GM21737 (cell line): ENCODE results near the gene PTPRC.
A peak's percentile ranks its signal among the peaks of the same experiment; 100 is the strongest.

Experiments used
- ATAC-seq: cut with Tn5 transposase; IDR thresholded peaks from one replicate; pipeline ENCODE4 v1.9.1; 2021; ENCODE audit warnings: mild to moderate bottlenecking, moderate library complexity; ENCODE audit not compliant: unreplicated experiment

The PTPRC gene

DNA sequence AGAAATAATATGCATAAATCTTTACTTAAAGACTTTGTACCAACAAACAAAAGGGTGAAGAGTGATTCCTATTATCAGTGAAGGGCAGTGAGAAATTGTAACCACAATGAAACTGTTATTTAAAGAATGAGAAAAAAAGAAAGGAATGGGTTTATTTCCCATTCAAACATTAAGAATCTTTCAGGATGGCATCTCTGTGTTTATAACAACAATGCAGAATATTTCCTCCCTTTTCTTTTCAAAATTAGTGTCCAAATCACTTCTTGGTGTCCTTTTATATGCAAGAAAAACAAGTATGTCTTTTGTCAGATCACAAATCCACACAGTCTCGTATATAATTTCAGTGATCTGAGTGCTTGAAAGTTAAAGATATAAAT is 61.2 kb downstream of the PTPRC start:
- ATAC-seq, result no peak

- ATAC-seq, result no peak
Observed at GRCh38 chr1:198700396-198700795, 61.6 kb downstream of the PTPRC start.

DNA sequence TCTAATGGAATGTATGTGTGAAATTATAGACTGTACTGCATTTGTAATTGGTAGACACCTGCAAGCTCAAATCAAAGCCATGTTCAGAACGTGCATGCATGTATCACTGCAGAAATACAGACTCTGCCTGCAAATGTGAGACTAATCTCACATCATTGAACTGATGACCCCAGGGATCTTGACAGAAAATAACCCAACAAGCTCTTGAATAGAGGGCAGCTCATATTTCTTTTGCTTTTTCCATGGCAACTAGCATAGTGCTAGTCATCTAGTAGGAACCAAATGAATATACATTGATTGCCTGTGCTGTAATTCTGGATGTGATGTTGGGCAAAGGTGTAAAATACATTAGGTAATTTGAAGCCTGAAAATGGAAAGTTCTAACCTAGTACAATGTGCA is 62.4 kb downstream of the PTPRC start:
- ATAC-seq, result no peak

DNA sequence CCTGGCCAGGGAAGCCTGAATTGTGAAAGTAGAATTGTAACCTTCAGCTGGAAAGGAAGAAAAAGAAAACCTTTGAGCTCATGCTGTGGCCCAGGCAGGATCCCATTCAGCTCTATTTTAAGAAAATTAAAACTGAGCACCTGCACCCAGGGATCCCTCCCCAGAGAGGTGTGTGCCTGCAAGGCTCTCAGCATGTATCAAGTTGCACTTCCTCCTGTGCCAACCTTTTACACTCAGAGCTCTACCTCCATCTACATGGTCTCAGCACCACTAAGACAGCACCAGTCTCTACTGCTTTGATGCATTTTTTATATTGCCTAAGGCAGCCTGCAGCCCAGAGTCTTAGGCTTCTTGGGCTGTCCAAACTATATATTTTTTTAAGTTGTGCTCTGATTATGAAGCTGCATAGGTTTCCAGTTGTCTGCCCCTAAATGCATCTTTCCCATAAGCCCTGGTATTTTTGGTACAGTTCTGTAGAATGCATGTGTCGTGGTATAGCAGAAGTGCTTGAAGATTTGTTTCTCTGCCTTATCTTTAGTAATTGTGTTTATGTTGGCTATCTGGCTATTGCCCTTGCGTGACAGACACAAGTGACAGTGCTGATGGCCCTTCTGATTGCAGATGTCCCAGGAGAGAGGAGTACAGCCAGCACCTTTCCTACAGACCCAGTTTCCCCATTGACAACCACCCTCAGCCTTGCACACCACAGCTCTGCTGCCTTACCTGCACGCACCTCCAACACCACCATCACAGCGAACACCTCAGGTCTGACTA is 63.1 kb downstream of the PTPRC start:
- ATAC-seq, result no peak

- no peak for ATAC-seq
Observed at GRCh38 chr1:198708761-198709525, 70.1 kb downstream of the PTPRC start.

DNA sequence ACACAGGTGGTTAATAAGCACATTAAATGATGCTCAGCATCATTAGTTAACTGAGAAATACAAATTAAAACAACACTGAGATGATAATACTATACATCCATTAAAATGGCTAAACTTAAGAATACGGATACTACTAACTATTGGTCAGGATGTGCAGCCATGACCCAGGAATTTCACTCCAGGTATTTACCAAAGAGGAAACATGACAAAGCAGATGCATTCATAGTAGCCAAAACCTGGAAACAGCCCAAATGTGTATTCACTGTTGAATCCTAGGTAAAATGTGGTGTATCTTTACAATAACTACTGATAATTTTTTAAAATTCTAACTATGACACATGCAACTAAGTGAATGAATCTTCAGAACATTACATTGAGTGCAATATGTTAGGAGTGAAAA is 73.0 kb downstream of the PTPRC start:
- no peak for ATAC-seq

GRCh38 chr1:198713081-198713480 is 74.2 kb downstream of the PTPRC start:
- ATAC-seq, result no peak

GRCh38 chr1:198714271-198714670 is 75.4 kb downstream of the PTPRC start:
- no peak for ATAC-seq

- no peak for ATAC-seq
Observed at GRCh38 chr1:198716051-198716450, 77.2 kb downstream of the PTPRC start.

DNA sequence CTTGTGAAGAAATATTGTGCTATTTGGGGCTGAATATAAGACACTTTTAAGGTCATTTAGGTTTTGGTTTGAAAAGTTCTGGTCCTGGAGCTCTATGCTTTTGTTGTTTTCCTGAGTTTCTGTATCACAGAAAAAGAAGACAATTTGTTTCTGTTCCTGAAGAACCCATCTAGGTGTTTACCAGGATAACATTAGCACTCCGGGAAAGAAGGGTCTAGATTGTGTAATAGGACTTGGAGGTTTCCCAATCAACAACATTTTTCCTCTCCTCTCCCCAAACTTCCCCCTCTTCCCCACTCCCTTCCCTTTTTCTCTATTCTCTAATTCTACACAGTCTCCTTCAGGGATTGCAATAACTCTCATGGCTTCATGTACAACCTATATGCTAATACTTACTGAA is 78.7 kb downstream of the PTPRC start:
- no peak for ATAC-seq

GRCh38 chr1:198723127-198723526 is 84.3 kb downstream of the PTPRC start:
- no peak for ATAC-seq

DNA sequence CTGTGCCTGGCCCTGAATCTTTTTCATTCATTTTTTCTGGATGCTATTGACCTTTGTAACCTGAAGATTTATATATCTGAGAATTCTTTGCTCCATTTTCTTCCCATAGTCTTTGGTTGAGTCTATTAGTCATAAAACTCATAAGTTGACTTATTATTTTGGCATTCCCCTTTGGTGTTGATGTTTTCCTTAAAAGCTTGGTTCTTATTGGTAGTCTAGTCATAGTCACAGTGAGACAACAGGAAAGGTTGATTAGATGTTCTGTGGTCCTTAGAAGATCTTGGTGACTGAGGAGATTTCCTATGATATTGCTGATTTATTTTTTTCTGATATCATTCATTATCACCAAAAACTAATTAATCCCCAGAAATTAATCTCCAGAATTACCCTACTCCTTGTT is 86.2 kb downstream of the PTPRC start:
- ATAC-seq, result no peak

GRCh38 chr1:198726455-198726854 is 87.6 kb downstream of the PTPRC start:
- ATAC-seq, result no peak

GRCh38 chr1:198729195-198729863 is 90.5 kb downstream of the PTPRC start:
- no peak for ATAC-seq

- ATAC-seq, result no peak
Observed at GRCh38 chr1:198730952-198731351, 92.1 kb downstream of the PTPRC start.

DNA sequence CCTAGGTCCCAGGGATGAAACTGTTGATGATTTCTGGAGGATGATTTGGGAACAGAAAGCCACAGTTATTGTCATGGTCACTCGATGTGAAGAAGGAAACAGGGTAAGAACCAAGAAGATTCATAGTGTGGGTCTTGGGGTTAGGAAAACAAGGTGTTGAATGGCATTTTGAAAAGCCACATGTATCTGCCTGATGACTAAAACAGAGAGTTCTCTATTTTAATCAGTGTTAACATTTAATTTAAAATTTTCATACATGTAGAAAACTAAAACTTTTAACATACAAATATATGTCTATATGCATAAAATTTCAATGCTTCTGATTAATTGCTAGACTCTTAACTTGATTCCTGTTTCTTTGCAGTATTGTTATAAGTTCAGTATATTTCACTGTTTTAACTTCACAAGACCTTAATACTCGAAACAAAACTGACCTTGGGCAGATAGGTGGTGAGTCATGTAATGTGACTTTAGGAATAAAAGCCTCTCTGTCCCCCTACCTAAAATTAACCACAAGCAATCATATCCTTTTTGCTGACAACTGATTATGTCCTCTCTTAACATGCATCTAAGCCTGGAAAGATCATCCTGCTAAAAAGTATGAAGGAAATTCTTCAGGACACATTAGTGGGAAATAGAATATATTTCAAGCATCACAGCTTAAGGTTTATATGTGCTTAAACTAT is 95.6 kb downstream of the PTPRC start:
- peak; percentile 90 for ATAC-seq

DNA sequence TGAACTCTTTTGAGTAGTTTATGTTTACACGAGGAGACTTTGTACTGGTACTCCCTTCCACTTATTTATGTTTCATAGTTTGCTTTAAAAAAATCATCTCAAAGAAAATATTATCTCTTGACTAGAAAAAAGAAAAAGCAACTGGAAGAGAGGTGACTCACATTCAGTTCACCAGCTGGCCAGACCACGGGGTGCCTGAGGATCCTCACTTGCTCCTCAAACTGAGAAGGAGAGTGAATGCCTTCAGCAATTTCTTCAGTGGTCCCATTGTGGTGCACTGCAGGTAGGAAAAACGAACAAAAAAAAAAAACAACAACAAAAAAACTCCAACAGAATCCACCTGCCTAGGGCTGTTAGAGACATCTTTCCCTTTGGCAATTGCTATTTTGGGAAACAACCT is 102.9 kb downstream of the PTPRC start:
- no peak for ATAC-seq

GRCh38 chr1:198747127-198747526 is 108.3 kb downstream of the PTPRC start:
- no peak for ATAC-seq

- no peak for ATAC-seq
Observed at GRCh38 chr1:198749279-198749678, 110.4 kb downstream of the PTPRC start.

GRCh38 chr1:198750081-198750480 is 111.2 kb downstream of the PTPRC start:
- no peak for ATAC-seq

- ATAC-seq, result no peak
Observed at GRCh38 chr1:198751741-198752140, 112.9 kb downstream of the PTPRC start.
